ENCODE results near the gene HNF1A. TPM values are rescaled to one million over a fixed set of nuclear protein-coding genes. Genes with fewer than 3 reads are reported as not detected.
A peak's percentile ranks its signal among the peaks of the same experiment; 100 is the strongest.

HNF1A gene
- total and polyA plus RNA-seq, 9 of the 15 experiments (the other 6 are each of a cell fraction or from before 2014, with no cell fraction given), result not detected

GRCh38 chr12:121005346-121005815, 27.0 kb downstream of the HNF1A start (continued):
- TF ChIP-seq GATA2 (CRISPR knock-in tag; IDR thresholded peaks at IDR 0.05), result no peak
- TF ChIP-seq, protein P1, sequence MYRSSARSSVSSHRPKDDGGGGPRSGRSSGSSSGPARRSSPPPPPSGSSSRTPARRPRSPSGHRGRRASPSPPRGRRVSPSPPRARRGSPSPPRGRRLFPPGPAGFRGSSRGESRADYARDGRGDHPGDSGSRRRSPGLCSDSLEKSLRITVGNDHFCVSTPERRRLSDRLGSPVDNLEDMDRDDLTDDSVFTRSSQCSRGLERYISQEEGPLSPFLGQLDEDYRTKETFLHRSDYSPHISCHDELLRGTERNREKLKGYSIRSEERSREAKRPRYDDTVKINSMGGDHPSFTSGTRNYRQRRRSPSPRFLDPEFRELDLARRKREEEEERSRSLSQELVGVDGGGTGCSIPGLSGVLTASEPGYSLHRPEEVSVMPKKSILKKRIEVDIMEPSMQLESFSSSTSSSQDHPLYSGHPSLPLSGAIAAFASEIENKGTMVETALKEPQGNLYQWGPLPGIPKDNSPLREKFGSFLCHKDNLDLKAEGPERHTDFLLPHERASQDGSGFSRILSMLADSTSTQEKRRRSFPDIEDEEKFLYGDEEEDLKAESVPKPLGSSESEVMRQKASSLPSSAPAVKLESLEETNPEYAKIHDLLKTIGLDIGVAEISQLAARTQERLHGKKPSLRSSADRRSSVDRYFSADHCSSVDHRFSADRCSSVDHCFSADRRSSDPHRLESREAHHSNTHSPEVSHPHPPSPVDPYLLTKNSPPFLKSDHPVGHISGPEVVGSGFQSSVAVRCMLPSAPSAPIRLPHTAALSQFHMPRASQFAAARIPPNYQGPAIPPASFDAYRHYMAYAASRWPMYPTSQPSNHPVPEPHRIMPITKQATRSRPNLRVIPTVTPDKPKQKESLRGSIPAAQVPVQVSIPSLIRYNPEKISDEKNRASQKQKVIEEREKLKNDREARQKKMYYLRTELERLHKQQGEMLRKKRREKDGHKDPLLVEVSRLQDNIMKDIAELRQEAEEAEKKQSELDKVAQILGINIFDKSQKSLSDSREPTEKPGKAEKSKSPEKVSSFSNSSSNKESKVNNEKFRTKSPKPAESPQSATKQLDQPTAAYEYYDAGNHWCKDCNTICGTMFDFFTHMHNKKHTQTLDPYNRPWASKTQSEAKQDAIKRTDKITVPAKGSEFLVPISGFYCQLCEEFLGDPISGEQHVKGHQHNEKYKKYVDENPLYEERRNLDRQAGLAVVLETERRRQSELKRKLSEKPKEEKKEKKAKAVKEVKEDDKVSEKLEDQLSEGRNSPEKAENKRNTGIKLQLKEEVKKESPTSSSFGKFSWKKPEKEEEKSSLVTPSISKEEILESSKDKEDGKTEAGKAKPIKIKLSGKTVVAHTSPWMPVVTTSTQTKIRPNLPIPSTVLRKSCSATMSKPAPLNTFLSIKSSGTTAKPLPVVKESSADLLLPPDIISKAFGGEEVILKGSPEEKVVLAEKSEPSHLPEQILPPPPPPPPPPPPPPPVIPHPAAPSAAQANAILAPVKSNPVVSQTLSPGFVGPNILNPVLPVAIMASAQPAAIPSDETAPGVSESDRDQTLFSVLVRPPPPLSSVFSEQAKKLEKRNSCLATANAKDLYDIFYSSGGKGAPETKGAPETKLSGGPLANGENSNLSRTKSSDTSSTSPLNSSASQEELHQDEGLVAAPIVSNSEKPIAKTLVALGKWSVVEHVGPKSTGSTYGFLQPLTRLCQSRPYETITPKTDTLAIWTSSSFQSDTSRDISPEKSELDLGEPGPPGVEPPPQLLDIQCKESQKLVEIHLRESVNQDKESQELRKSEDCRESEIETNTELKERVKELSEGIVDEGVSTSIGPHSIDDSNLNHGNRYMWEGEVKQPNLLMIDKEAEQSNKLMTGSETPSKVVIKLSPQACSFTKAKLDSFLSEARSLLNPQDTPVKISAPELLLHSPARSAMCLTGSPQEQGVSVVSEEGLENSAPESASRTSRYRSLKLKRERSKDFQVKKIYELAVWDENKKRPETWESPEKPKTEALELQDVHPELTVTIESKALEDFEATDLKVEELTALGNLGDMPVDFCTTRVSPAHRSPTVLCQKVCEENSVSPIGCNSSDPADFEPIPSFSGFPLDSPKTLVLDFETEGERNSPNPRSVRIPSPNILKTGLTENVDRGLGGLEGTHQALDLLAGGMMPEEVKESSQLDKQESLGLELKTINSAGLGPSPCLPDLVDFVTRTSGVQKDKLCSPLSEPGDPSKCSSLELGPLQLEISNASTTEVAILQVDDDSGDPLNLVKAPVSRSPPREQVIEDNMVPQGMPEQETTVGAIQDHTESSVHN (IDR thresholded peaks at IDR 0.05; ENCODE audit: borderline replicate concordance in 1 of 2, low read depth in 1 of 2), result no peak
- no peak for TF ChIP-seq EGR1 (conservative IDR thresholded peaks at IDR 0.05)
- TF ChIP-seq ZNF324 (CRISPR knock-in tag; IDR thresholded peaks at IDR 0.05), result no peak
- peak; percentile 29; the same call in 1 of the 2 replicates for TF ChIP-seq ATF7 (IDR thresholded peaks at IDR 0.05)
- TF ChIP-seq ZNF277 (CRISPR knock-in tag; IDR thresholded peaks at IDR 0.05; ENCODE audit: borderline replicate concordance), result no peak
- TF ChIP-seq COPS2 (conservative IDR thresholded peaks at IDR 0.05), result no peak
- no peak for TF ChIP-seq EP400 (IDR thresholded peaks at IDR 0.05)
- TF ChIP-seq POLR2AphosphoS5 (IDR thresholded peaks at IDR 0.05; ENCODE audit: control insufficient read depth, insufficient read depth, low read depth, low read length), result no peak
- no peak for TF ChIP-seq FOXM1 (IDR thresholded peaks at IDR 0.05; ENCODE audit: low read depth)
- no peak for TF ChIP-seq FOXM1 (CRISPR knock-in tag; IDR thresholded peaks at IDR 0.05; ENCODE audit: low read depth)
- no peak for TF ChIP-seq SNRNP70 (optimal IDR thresholded peaks at IDR 0.05; ENCODE audit: low read depth, low read length)
- TF ChIP-seq U2AF1 (optimal IDR thresholded peaks at IDR 0.05; ENCODE audit: low read depth, low read length), result no peak
- no peak for TF ChIP-seq ZNF785 (CRISPR knock-in tag; IDR thresholded peaks at IDR 0.05)
- peak; percentile 76; the same call in 1 of the 2 replicates for TF ChIP-seq SMARCA5 (IDR thresholded peaks at IDR 0.05)
- TF ChIP-seq, protein P2, sequence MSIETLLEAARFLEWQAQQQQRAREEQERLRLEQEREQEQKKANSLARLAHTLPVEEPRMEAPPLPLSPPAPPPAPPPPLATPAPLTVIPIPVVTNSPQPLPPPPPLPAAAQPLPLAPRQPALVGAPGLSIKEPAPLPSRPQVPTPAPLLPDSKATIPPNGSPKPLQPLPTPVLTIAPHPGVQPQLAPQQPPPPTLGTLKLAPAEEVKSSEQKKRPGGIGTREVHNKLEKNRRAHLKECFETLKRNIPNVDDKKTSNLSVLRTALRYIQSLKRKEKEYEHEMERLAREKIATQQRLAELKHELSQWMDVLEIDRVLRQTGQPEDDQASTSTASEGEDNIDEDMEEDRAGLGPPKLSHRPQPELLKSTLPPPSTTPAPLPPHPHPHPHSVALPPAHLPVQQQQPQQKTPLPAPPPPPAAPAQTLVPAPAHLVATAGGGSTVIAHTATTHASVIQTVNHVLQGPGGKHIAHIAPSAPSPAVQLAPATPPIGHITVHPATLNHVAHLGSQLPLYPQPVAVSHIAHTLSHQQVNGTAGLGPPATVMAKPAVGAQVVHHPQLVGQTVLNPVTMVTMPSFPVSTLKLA (conservative IDR thresholded peaks at IDR 0.05), result no peak
- TF ChIP-seq ZNF124 (CRISPR knock-in tag; IDR thresholded peaks at IDR 0.05), result no peak
- TF ChIP-seq SP2 (IDR thresholded peaks at IDR 0.05; ENCODE audit: extremely low read depth, low read depth, low read length, poor library complexity, severe bottlenecking), result no peak
- TF ChIP-seq STAG1 (CRISPR knock-in tag; IDR thresholded peaks at IDR 0.05; ENCODE audit: borderline replicate concordance), result peak; percentile 44; the same call in 1 of the 2 replicates

Data from K562 (cell line).